Panc1 (cell line): Measurements from ENCODE around the gene LYZ. TPM values are rescaled to one million over a fixed set of nuclear protein-coding genes. Genes with fewer than 3 reads are reported as not detected.

Experiments
- ATAC-seq: fragments of 200-7000 bp; cut with Tn5 transposase; 2 replicates; pipeline ENCODE4 v1.9.1; 2020; ENCODE audit warnings: mild to moderate bottlenecking, moderate library complexity
- BruUV-seq: library from RNA; stranded (reverse); fragments of 400-500 nt; replicated peaks from 2 replicates; lab custom pipeline; 2021; lab: Mats Ljungman, UMichigan
- CTCF ChIA-PET: fragments of 300-600 bp; sonication (Branson Sonifier 250); formaldehyde crosslinking; loops from one replicate; lab custom pipeline; 2022; ENCODE audit warnings: antibody characterized with exemption; lab: Charles Lee
- POLR2A ChIA-PET: fragments of 300-600 bp; sonication (Branson Sonifier 250); formaldehyde crosslinking; loops from one replicate; lab custom pipeline; 2022; ENCODE audit warnings: antibody characterized with exemption; lab: Charles Lee
- DNase-seq: peaks from one replicate; pipeline ENCODE4 v3.0.0-alpha.2; 2010; ENCODE audit warnings: low read depth, low spot score
- H3K27ac ChIP-seq: 2 replicates; pipeline ENCODE4 v1.5.1; 2011; ENCODE audit warnings: mild to moderate bottlenecking, low read length, inconsistent platforms
- H3K27me3 ChIP-seq: fragments of 200-500 bp; sonication (Bioruptor generic); 2 replicates; pipeline ENCODE4 v1.6.0; 2014; ENCODE audit warnings: low read length, inconsistent platforms; ENCODE audit not compliant: control insufficient read depth, insufficient read depth
- H3K36me3 ChIP-seq: fragments of 200-500 bp; sonication (Bioruptor generic); 2 replicates; pipeline ENCODE4 v1.5.1; 2014; ENCODE audit warnings: inconsistent platforms, mild to moderate bottlenecking, low read length, moderate library complexity; ENCODE audit not compliant: control insufficient read depth, insufficient read depth
- H3K4me1 ChIP-seq: 2 replicates; pipeline ENCODE4 v1.5.1; 2011; ENCODE audit warnings: inconsistent platforms, mild to moderate bottlenecking, low read length, moderate library complexity; ENCODE audit not compliant: control insufficient read depth, insufficient read depth
- H3K4me3 ChIP-seq, 2 experiments: 2 replicates each; pipeline ENCODE4 v1.5.1; 2011 to 2012; ENCODE audit warnings: low read depth in 2 of 2, low read length in 2 of 2, mild to moderate bottlenecking in 2 of 2, inconsistent platforms in 1 of 2, moderate library complexity in 1 of 2
- H3K9me3 ChIP-seq: fragments of 200-500 bp; sonication (Bioruptor generic); 2 replicates; pipeline ENCODE4 v1.5.1; 2014; ENCODE audit warnings: low read depth, mild to moderate bottlenecking, inconsistent platforms, low read length, moderate library complexity; ENCODE audit not compliant: control insufficient read depth, insufficient read depth
- CTCF ChIP-seq: fragments of 450-650 bp; IDR thresholded peaks from 2 replicates; pipeline ENCODE4 v1.5.1; 2017; ENCODE audit warnings: mild to moderate bottlenecking
- POLR2AphosphoS5 ChIP-seq: IDR thresholded peaks from 2 replicates; pipeline ENCODE4 v1.6.1; 2012; ENCODE audit warnings: mild to moderate bottlenecking, low read depth, low read length, moderate library complexity
- REST ChIP-seq, 2 experiments: IDR thresholded peaks; 2 replicates each; pipeline ENCODE4 v1.6.1; 2011 to 2012; ENCODE audit warnings: low read depth in 2 of 2, control low read depth in 1 of 2, low read length in 1 of 2, mild to moderate bottlenecking in 1 of 2, moderate library complexity in 1 of 2; ENCODE audit not compliant: insufficient read depth in 1 of 2
- SIN3A ChIP-seq: IDR thresholded peaks from 2 replicates; pipeline ENCODE4 v1.6.1; 2012; ENCODE audit warnings: low read depth, mild to moderate bottlenecking, low read length, moderate library complexity, borderline replicate concordance; ENCODE audit not compliant: insufficient read depth
- TCF7L2 ChIP-seq: IDR thresholded peaks from 2 replicates; pipeline ENCODE4 v1.6.1; 2011; ENCODE audit warnings: mild to moderate bottlenecking, low read depth, low read length, inconsistent platforms
- in situ Hi-C: cut with HindIII; loops from 2 replicates; pipeline ENCODE4 v1.10.0; 2016; ENCODE audit warnings: low sequenced_read_pairs, low pct_unique_long_range_greater_than_20kb
- intact Hi-C: fragments of 100-400 bp; cut with micrococcal nuclease; formaldehyde crosslinking; loops from one replicate; pipeline ENCODE4 v1.10.0; 2022; ENCODE audit not compliant: unreplicated experiment
- total RNA-seq: library from RNA; stranded (reverse); gene quantifications from one replicate; pipeline ENCODE4 v1.2.1, GENCODE V29; 2021; ENCODE audit not compliant: unreplicated experiment

LYZ gene
- total RNA-seq, 1 experiment from 2014 or later, result 1.1 TPM

GRCh38 chr12:69321351-69321750 is 26.8 kb upstream of the LYZ start:
- H3K27me3 ChIP-seq, result peaks cover 12% of the 10 kb centered on the region
- POLR2A ChIA-PET, result no interaction called here
- DNase-seq (no peak), ATAC-seq (no peak)
- CTCF ChIA-PET, result no interaction called here
- no peak for TF ChIP-seq CTCF
- no peak for TF ChIP-seq SIN3A
- TF ChIP-seq REST (IDR thresholded peaks at IDR 0.05; ENCODE audit: insufficient read depth in 1 of 2, low read depth in 2 of 2, low read length in 1 of 2), result no peak
- no peak for TF ChIP-seq POLR2AphosphoS5
- no peak for TF ChIP-seq TCF7L2
- H3K36me3 ChIP-seq, result no peaks in the 10 kb centered on the region
- in situ Hi-C loops, result no loop called here
- no peaks in the 10 kb centered on the region for H3K9me3 ChIP-seq
- intact Hi-C loops, result no loop called here
- no TSS peak for BruUV-seq
- H3K27ac ChIP-seq, result no peak overlapping the region
- no peak overlapping the region for H3K4me3 ChIP-seq
- no peaks in the 10 kb centered on the region for H3K4me1 ChIP-seq

GRCh38 chr12:69324797-69325466 is 23.2 kb upstream of the LYZ start:
- Histone ChIP-seq H3K36me3 (no peaks in the 10 kb centered on the region), H3K9me3 (no peaks in the 10 kb centered on the region), H3K27ac (no peak overlapping the region), H3K4me1 (no peaks in the 10 kb centered on the region), H3K4me3 (no peak overlapping the region), H3K27me3 (peaks cover 23% of the 10 kb centered on the region)
- intact Hi-C loops (no loop called here), in situ Hi-C loops (no loop called here)
- DNase-seq (no peak), ATAC-seq (no peak)
- TF ChIP-seq REST (IDR thresholded peaks at IDR 0.05; ENCODE audit: insufficient read depth in 1 of 2, low read depth in 2 of 2, low read length in 1 of 2), result no peak
- no peak for TF ChIP-seq POLR2AphosphoS5
- TF ChIP-seq SIN3A, result no peak
- TF ChIP-seq CTCF, result no peak
- no peak for TF ChIP-seq TCF7L2
- BruUV-seq, result no TSS peak
- ChIA-PET CTCF (no interaction called here), POLR2A (no interaction called here)
